CD14-positive monocyte (primary cell): Measurements from ENCODE around the gene GPS1. TPM values are rescaled to one million over a fixed set of nuclear protein-coding genes. Genes with fewer than 3 reads are reported as not detected.

Source experiments
- DNase-seq, 3 donors: peaks; one replicate each; pipeline ENCODE4 v3.0.0-alpha.2; 2011 to 2022
- H2AFZ ChIP-seq: 2 replicates; pipeline ENCODE4 v1.6.0; 2012; ENCODE audit warnings: mild to moderate bottlenecking, low read depth, low read length, inconsistent platforms; ENCODE audit not compliant: insufficient read depth, poor library complexity, severe bottlenecking
- H3K27ac ChIP-seq, 2 donors: 1 replicate in 1 of 2; 2 replicates in 1 of 2; pipeline ENCODE4 v1.5.1; 2012 to 2013; ENCODE audit warnings: low read length in 2 of 2, control low read depth in 1 of 2, inconsistent platforms in 1 of 2, low read depth in 1 of 2, mild to moderate bottlenecking in 1 of 2
- H3K27me3 ChIP-seq, 2 donors: one replicate each; pipeline versions ENCODE4 v1.6.0 to v1.6.1; 2011 to 2013; ENCODE audit warnings: low read length in 2 of 2; ENCODE audit not compliant: control insufficient read depth in 2 of 2, insufficient read depth in 2 of 2
- H3K36me3 ChIP-seq, 2 donors: replicated peaks in 1 of 2; 1 replicate in 1 of 2; 2 replicates in 1 of 2; pipeline versions ENCODE4 v1.5.1 to v1.6.1; 2012 to 2013; ENCODE audit warnings: low read length in 2 of 2, control low read depth in 1 of 2, inconsistent platforms in 1 of 2, mild to moderate bottlenecking in 1 of 2; ENCODE audit not compliant: insufficient read depth in 2 of 2, control insufficient read depth in 1 of 2
- H3K4me1 ChIP-seq, 2 donors: 1 replicate in 1 of 2; 2 replicates in 1 of 2; pipeline versions ENCODE4 v1.5.1 to v1.6.1; 2012 to 2013; ENCODE audit warnings: low read length in 2 of 2, control low read depth in 1 of 2, inconsistent platforms in 1 of 2, mild to moderate bottlenecking in 1 of 2, moderate library complexity in 1 of 2; ENCODE audit not compliant: insufficient read depth in 2 of 2, control insufficient read depth in 1 of 2
- H3K4me2 ChIP-seq: replicated peaks from 2 replicates; pipeline ENCODE3; 2012; ENCODE audit warnings: low read length, moderate library complexity, mild to moderate bottlenecking; ENCODE audit not compliant: poor library complexity, severe bottlenecking; ENCODE audit errors: extremely low read depth
- H3K4me3 ChIP-seq, 3 experiments: fragments of 200-600 bp in 1 of 3; sonication (generic) in 1 of 3; replicated peaks in 1 of 3; 1 replicate in 2 of 3; 2 replicates in 1 of 3; pipeline ENCODE4 v1.5.1; 2011 to 2013; ENCODE audit warnings: low read length in 3 of 3, mild to moderate bottlenecking in 3 of 3, control low read depth in 2 of 3, low read depth in 2 of 3, inconsistent platforms in 1 of 3, moderate library complexity in 1 of 3
- H3K79me2 ChIP-seq: 2 replicates; pipeline ENCODE4 v1.6.0; 2012; ENCODE audit warnings: mild to moderate bottlenecking, control low read depth, inconsistent platforms, low read length, moderate library complexity; ENCODE audit not compliant: insufficient read depth
- H3K9ac ChIP-seq: 2 replicates; pipeline ENCODE4 v1.6.0; 2017; ENCODE audit warnings: low read length, mild to moderate bottlenecking; ENCODE audit not compliant: insufficient read depth, poor library complexity, severe bottlenecking
- H3K9me3 ChIP-seq, 2 donors: replicated peaks in 1 of 2; 1 replicate in 1 of 2; 2 replicates in 1 of 2; pipeline versions ENCODE4 v1.5.1 to v1.6.1; 2012 to 2013; ENCODE audit warnings: low read length in 2 of 2, control low read depth in 1 of 2; ENCODE audit not compliant: control insufficient read depth in 1 of 2, insufficient read depth in 1 of 2
- H4K20me1 ChIP-seq: 2 replicates; pipeline ENCODE4 v1.6.0; 2012; ENCODE audit warnings: mild to moderate bottlenecking, low read length, control low read depth, moderate library complexity; ENCODE audit not compliant: insufficient read depth
- H3K27ac Mint-ChIP-seq, 7 donors: one replicate each; pipeline ENCODE4 v1.8.0; 2020; ENCODE audit warnings: mild to moderate bottlenecking in 7 of 7, mixed read lengths in 7 of 7, moderate library complexity in 6 of 7, inconsistent platforms in 2 of 7
- H3K27me3 Mint-ChIP-seq, 3 donors: one replicate each; pipeline ENCODE4 v1.8.0; 2021 to 2022; ENCODE audit warnings: low read depth in 3 of 3, mild to moderate bottlenecking in 3 of 3, mixed read lengths in 3 of 3, moderate library complexity in 3 of 3, inconsistent platforms in 1 of 3
- H3K36me3 Mint-ChIP-seq, 2 donors: one replicate each; pipeline ENCODE4 v1.8.0; 2020; ENCODE audit warnings: mixed read lengths in 2 of 2, inconsistent platforms in 1 of 2, mild to moderate bottlenecking in 1 of 2
- H3K4me1 Mint-ChIP-seq: one replicate; pipeline ENCODE4 v1.8.0; 2020; ENCODE audit warnings: mild to moderate bottlenecking, mixed read lengths
- H3K4me3 Mint-ChIP-seq, 2 donors: one replicate each; pipeline ENCODE4 v1.8.0; 2020; ENCODE audit warnings: mild to moderate bottlenecking in 2 of 2, mixed read lengths in 2 of 2, moderate library complexity in 1 of 2
- H3K9me3 Mint-ChIP-seq, 7 donors: one replicate each; pipeline ENCODE4 v1.8.0; 2020 to 2022; ENCODE audit warnings: mixed read lengths in 7 of 7, mild to moderate bottlenecking in 6 of 7, moderate library complexity in 6 of 7, inconsistent platforms in 2 of 7
- WGBS: methylation state at CpG from one replicate; pipeline ENCODE4 v1.1.5; 2013; ENCODE audit warnings: missing lambda C conversion rate; ENCODE audit not compliant: insufficient coverage; 5-methylcytosine and 5-hydroxymethylcytosine counted together
- intact Hi-C, 2 donors: fragments of 100-400 bp; cut with micrococcal nuclease; formaldehyde crosslinking; loops; one replicate each; pipeline versions ENCODE4 v1.15.0 to v1.15.1; 2023
- polyA plus RNA-seq, 3 donors: library from polyadenylated mRNA; depleted of rRNA in 1 of 3; unstranded in 2 of 3; stranded (reverse) in 1 of 3; fragments of 300-500 nt in 2 of 3; fragments of >200 nt in 1 of 3; fragmentation: Illumina TruSeq in 2 of 3; gene quantifications; 1 replicate in 2 of 3; 2 replicates in 1 of 3; pipeline ENCODE4 v1.2.3, GENCODE V29; 2012 to 2021
- TF ChIP-seq, protein P1 (sequence below): fragments of 200-600 bp; IDR thresholded peaks from one replicate; pipeline ENCODE4 v1.8.0; 2022; ENCODE audit warnings: antibody characterized with exemption, mild to moderate bottlenecking

The GPS1 gene
- polyA plus RNA-seq, 3 donors: 101 to 130 (median 110) TPM

DNA sequence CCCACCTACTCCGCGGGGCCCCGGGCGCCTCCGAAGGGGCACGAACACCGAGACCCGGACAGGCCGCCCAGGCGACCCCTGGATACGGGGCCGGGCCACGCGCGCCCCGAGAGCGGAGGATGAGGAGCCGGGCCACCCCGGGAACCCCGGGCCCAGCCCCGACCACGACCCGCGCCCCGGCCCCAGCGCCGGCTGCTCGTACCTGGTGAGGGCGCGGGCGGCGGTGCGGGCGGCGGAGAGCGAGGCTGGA, 46.1 kb downstream of the GPS1 start:
- no peak overlapping the region for H3K27ac Mint-ChIP-seq

DNA sequence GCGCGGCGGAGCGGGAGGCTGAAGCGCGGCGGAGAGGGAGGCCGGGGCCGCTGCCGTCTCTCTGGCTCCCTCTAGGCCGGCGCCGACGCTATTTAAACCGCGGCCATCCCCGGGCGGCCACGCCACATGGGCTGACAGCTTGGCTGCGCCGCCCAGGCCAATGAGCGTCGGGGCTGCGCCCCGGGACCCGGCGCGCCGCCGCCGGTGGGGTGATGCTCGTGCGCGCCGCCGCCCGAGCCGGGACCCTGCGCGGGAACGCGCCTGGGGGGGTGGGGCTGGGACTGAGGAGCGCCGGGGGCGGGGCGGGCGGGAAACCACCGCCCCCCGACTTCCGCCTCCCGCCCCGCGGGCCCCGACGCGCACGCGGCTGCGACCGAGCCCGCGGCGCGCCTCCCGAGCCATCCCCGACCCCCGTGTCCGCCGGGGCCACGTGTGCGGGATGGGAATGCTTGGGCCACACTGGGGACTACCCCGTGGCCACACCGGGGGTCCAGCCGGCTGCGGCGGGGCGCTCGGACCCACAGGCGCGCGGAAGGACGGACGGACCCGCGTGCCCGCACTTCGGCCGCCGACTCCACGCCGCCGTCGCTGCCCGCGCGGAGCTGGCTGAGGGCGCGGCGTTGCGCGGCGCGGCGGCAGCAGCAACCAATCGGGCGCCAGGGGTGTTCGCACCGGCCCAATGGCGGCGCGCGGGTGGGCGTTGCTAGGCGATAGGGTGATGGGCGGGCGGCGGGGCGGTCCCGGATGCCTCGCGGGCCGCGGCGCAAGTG, 46.7 kb downstream of the GPS1 start, which contains the start of gene FASN:
TSS of gene FASN (minus strand) at position 68 of the 770 bp plus-strand sequence. CDS start 1,791 bp downstream, outside the sequence.
- Histone ChIP-seq H4K20me1 (no peaks in the 10 kb centered on the region), H3K9me3 (no peaks in the 10 kb centered on the region), H3K27me3 (no peaks in the 10 kb centered on the region), H3K79me2 (peaks cover 6% of the 10 kb centered on the region), H3K4me2 (peak within 1 kb of the TSS; percentile 91), H3K36me3 (peaks cover 11 to 13% of the 10 kb centered on the region in 2 donors), H3K9ac (peak within 1 kb of the TSS; percentile 82), H2AFZ (peak within 1 kb of the TSS; percentile 81), H3K4me3 (peak within 1 kb of the TSS; percentile 36 to 73 (median 43)), H3K4me1 (peaks cover 21 to 37% of the 10 kb centered on the region in 2 donors), H3K27ac (peak within 1 kb of the TSS; percentile 73 to 82)
- peaks cover 1 to 3% of the 10 kb centered on the region in 2 donors for H3K36me3 Mint-ChIP-seq
- H3K4me1 Mint-ChIP-seq: peaks cover 19% of the 10 kb centered on the region
- DNase-seq: peak; percentile 87 to 92 (median 89)
- H3K9me3 Mint-ChIP-seq: no peaks in the 10 kb centered on the region
- under 1% methylated on average over 105 of the region's 124 CpGs for WGBS
- H3K27me3 Mint-ChIP-seq: peaks cover 0 to 4% (median 0%) of the 10 kb centered on the region in 3 donors
- H3K27ac Mint-ChIP-seq: peak within 1 kb of the TSS in 1 of 7 donors; percentile 66
- TF ChIP-seq, protein P1, sequence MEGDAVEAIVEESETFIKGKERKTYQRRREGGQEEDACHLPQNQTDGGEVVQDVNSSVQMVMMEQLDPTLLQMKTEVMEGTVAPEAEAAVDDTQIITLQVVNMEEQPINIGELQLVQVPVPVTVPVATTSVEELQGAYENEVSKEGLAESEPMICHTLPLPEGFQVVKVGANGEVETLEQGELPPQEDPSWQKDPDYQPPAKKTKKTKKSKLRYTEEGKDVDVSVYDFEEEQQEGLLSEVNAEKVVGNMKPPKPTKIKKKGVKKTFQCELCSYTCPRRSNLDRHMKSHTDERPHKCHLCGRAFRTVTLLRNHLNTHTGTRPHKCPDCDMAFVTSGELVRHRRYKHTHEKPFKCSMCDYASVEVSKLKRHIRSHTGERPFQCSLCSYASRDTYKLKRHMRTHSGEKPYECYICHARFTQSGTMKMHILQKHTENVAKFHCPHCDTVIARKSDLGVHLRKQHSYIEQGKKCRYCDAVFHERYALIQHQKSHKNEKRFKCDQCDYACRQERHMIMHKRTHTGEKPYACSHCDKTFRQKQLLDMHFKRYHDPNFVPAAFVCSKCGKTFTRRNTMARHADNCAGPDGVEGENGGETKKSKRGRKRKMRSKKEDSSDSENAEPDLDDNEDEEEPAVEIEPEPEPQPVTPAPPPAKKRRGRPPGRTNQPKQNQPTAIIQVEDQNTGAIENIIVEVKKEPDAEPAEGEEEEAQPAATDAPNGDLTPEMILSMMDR: peak; percentile 57
- H3K4me3 Mint-ChIP-seq: peak within 1 kb of the TSS; percentile 64 to 65
- intact Hi-C loops: loop anchor here (1.0 to 10.0 kb wide), 3 partner anchors 33 to 64 kb away; partner anchors contain the start of genes DCXR (in 1 of the 2), DUS1L (in 1 of the 2), GPS1 (in 1 of the 2) and RAC3 (in 1 of the 2)

More for the DNA sequence above, 46.1 kb downstream of the GPS1 start:
- peak overlapping the region; percentile 82 for H3K9ac ChIP-seq
- no peaks in the 10 kb centered on the region for H4K20me1 ChIP-seq
- no peak for DNase-seq
- H3K9me3 ChIP-seq: no peaks in the 10 kb centered on the region
- Mint-ChIP-seq H3K36me3 (peaks cover 5 to 6% of the 10 kb centered on the region in 2 donors), H3K27me3 (peaks cover 0 to 4% (median 0%) of the 10 kb centered on the region in 3 donors), H3K4me1 (peaks cover 19% of the 10 kb centered on the region), H3K9me3 (no peaks in the 10 kb centered on the region), H3K4me3 (peak overlapping the region; percentile 60 to 65)
- peak overlapping the region; percentile 32 to 48 for H3K27ac ChIP-seq
- H3K4me3 ChIP-seq: peak overlapping the region; percentile 36 to 73 (median 43)
- WGBS: under 1% methylated on average over 36 of the region's 36 CpGs
- H2AFZ ChIP-seq: peak overlapping the region; percentile 81
- intact Hi-C loops: loop anchor here (1.0 to 10.0 kb wide), 3 partner anchors 33 to 63 kb away; partner anchors contain the start of genes DCXR (in 1 of the 2), DUS1L (in 1 of the 2), GPS1 (in 1 of the 2) and RAC3 (in 1 of the 2)
- peaks cover 21 to 37% of the 10 kb centered on the region in 2 donors for H3K4me1 ChIP-seq
- TF ChIP-seq, protein P1: no peak
- H3K36me3 ChIP-seq: peaks cover 16 to 18% of the 10 kb centered on the region in 2 donors
- H3K4me2 ChIP-seq: peak overlapping the region; percentile 91
- H3K79me2 ChIP-seq: peaks cover 6% of the 10 kb centered on the region
- no peaks in the 10 kb centered on the region for H3K27me3 ChIP-seq
